ENCODE results near the gene PRR35.

PRR35 gene

GRCh38 chr16:569445-570254 lies 9.5 kb downstream of the PRR35 start, which contains the start of gene PIGQ:
PIGQ (plus strand) TSS chr16:569968; CDS start chr16:574075, 4,107 bp downstream.
- TF ChIP-seq, protein P1, sequence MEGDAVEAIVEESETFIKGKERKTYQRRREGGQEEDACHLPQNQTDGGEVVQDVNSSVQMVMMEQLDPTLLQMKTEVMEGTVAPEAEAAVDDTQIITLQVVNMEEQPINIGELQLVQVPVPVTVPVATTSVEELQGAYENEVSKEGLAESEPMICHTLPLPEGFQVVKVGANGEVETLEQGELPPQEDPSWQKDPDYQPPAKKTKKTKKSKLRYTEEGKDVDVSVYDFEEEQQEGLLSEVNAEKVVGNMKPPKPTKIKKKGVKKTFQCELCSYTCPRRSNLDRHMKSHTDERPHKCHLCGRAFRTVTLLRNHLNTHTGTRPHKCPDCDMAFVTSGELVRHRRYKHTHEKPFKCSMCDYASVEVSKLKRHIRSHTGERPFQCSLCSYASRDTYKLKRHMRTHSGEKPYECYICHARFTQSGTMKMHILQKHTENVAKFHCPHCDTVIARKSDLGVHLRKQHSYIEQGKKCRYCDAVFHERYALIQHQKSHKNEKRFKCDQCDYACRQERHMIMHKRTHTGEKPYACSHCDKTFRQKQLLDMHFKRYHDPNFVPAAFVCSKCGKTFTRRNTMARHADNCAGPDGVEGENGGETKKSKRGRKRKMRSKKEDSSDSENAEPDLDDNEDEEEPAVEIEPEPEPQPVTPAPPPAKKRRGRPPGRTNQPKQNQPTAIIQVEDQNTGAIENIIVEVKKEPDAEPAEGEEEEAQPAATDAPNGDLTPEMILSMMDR (IDR thresholded peaks at IDR 0.05), result no peak
- Histone ChIP-seq H3K27me3 (ENCODE audit: control insufficient read depth, insufficient read depth, low read length) (no peaks in the 10 kb centered on the region), H3K4me2 (ENCODE audit: low read length) (peak within 1 kb of the TSS; percentile 86)

DNA sequence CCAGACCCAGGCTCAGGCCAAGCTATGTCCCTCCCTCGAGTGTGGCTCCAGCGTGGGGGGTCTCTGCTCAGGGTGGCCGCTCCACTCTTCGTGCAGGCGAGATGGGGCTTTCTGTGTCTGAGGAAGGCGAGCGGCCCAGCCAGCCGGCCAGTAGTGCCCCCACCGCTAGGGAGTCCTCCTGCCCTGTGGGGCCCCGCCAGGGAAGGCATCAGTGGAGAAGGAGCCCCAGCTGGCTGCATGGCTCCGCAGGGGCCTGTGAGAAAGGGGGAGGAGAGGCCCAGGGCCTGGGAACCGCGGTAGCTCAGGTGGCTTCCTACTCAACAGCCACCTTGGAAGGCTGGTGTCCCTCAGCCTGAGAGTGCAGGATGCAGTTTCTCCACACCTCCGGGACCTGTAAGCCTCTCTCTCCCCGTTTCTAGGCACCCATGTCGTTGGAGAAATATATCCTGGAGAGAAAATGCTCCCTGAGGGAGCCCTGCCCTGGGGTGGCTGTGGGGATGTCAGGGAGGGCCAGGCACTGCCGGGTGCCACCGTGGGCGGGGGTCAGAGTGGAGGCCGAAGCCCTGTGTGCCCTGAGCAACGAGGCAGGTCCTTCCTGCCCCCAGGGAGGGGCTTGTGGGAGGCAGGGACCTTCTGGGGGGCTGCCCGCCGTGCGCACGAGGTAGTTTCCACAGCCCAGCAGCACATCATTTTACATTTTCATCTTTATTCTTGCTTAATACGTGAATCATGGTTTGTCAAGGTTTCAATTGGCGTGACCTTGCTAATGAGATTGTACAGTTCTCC lies 12.9 kb downstream of the PRR35 start:
- TF ChIP-seq, protein P1 (IDR thresholded peaks at IDR 0.05), result no peak
- Histone ChIP-seq H3K4me3 (ENCODE audit: low read depth, low read length) (no peak overlapping the region), H3K4me2 (ENCODE audit: low read length) (no peak overlapping the region), H3K9ac (no peak overlapping the region), H2AFZ (no peak overlapping the region), H3K36me3 (ENCODE audit: control insufficient read depth, insufficient read depth, low read length) (no peaks in the 10 kb centered on the region), H3K79me2 (peaks cover 3% of the 10 kb centered on the region), H3K27ac (no peak overlapping the region), H3K27me3 (ENCODE audit: control insufficient read depth, insufficient read depth, low read length) (no peaks in the 10 kb centered on the region), H3K4me1 (peaks cover 12% of the 10 kb centered on the region), H3K9me3 (ENCODE audit: control insufficient read depth, low read length) (no peaks in the 10 kb centered on the region)

More at GRCh38 chr16:569445-570254, 9.5 kb downstream of the PRR35 start, which contains the start of gene PIGQ:
- Histone ChIP-seq H3K4me1 (peaks cover 42% of the 10 kb centered on the region), H3K9me3 (ENCODE audit: control insufficient read depth, low read length) (no peaks in the 10 kb centered on the region), H3K4me3 (ENCODE audit: low read depth, low read length) (peak within 1 kb of the TSS; percentile 81), H3K36me3 (ENCODE audit: control insufficient read depth, insufficient read depth, low read length) (no peaks in the 10 kb centered on the region), H3K9ac (no peak within 1 kb of the TSS), H3K79me2 (peaks cover 3% of the 10 kb centered on the region), H2AFZ (peak within 1 kb of the TSS; percentile 91), H3K27ac (peak within 1 kb of the TSS; percentile 95)

DNA sequence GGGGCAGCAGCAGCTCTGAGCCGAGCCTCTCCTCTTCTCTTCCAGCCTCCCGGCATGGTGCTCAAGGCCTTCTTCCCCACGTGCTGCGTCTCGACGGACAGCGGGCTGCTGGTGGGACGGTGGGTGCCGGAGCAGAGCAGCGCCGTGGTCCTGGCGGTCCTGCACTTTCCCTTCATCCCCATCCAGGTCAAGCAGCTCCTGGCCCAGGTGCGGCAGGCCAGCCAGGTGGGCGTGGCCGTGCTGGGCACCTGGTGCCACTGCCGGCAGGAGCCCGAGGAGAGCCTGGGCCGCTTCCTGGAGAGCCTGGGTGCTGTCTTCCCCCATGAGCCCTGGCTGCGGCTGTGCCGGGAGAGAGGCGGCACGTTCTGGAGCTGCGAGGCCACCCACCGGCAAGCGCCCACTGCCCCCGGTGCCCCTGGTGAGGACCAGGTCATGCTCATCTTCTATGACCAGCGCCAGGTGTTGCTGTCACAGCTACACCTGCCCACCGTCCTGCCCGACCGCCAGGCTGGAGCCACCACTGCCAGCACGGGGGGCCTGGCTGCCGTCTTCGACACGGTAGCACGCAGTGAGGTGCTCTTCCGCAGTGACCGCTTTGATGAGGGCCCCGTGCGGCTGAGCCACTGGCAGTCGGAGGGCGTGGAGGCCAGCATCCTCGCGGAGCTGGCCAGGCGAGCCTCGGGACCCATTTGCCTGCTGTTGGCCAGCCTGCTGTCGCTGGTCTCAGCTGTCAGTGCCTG lies 14.0 kb downstream of the PRR35 start:
- H3K36me3 ChIP-seq (ENCODE audit: control insufficient read depth, insufficient read depth, low read length), result no peaks in the 10 kb centered on the region
- TF ChIP-seq, protein P1 (IDR thresholded peaks at IDR 0.05), result no peak
- H2AFZ ChIP-seq, result no peak overlapping the region
- no peak overlapping the region for H3K4me2 ChIP-seq (ENCODE audit: low read length)
- H3K9ac ChIP-seq, result no peak overlapping the region
- H3K9me3 ChIP-seq (ENCODE audit: control insufficient read depth, low read length), result no peaks in the 10 kb centered on the region
- peaks cover 1% of the 10 kb centered on the region for H3K4me1 ChIP-seq
- H3K27ac ChIP-seq, result no peak overlapping the region
- H3K27me3 ChIP-seq (ENCODE audit: control insufficient read depth, insufficient read depth, low read length), result no peaks in the 10 kb centered on the region
- no peak overlapping the region for H3K4me3 ChIP-seq (ENCODE audit: low read depth, low read length)
- peaks cover 1% of the 10 kb centered on the region for H3K79me2 ChIP-seq

GRCh38 chr16:575354-576196 lies 15.4 kb downstream of the PRR35 start:
- H2AFZ ChIP-seq, result no peak overlapping the region
- no peaks in the 10 kb centered on the region for H3K4me1 ChIP-seq
- H3K4me2 ChIP-seq (ENCODE audit: low read length), result no peak overlapping the region
- no peak overlapping the region for H3K27ac ChIP-seq
- no peaks in the 10 kb centered on the region for H3K27me3 ChIP-seq (ENCODE audit: control insufficient read depth, insufficient read depth, low read length)
- H3K36me3 ChIP-seq (ENCODE audit: control insufficient read depth, insufficient read depth, low read length), result no peaks in the 10 kb centered on the region
- H3K79me2 ChIP-seq, result no peaks in the 10 kb centered on the region
- TF ChIP-seq, protein P1 (IDR thresholded peaks at IDR 0.05), result no peak
- H3K9ac ChIP-seq, result no peak overlapping the region
- no peak overlapping the region for H3K4me3 ChIP-seq (ENCODE audit: low read depth, low read length)
- H3K9me3 ChIP-seq (ENCODE audit: control insufficient read depth, low read length), result no peaks in the 10 kb centered on the region
